ENCODE data around the gene PKDCC. TPM values are rescaled to one million over a fixed set of nuclear protein-coding genes. Genes with fewer than 3 reads are reported as not detected.

Gene PKDCC
- total and polyA plus RNA-seq, 2 of the 13 experiments (the other 11 are each of a cell fraction or from before 2014, with no cell fraction given), result 52.6 to 58.8 TPM

GRCh38 chr2:42050010-42050702 is 2.3 kb downstream of the PKDCC start (continued):
- TF ChIP-seq HOMEZ (CRISPR knock-in tag; IDR thresholded peaks at IDR 0.05; ENCODE audit: low read depth) (no peak), TEAD2 (CRISPR knock-in tag; IDR thresholded peaks at IDR 0.05) (no peak), ZNF598 (CRISPR knock-in tag; IDR thresholded peaks at IDR 0.05; ENCODE audit: borderline replicate concordance) (no peak), EHMT2 (IDR thresholded peaks at IDR 0.05; ENCODE audit: borderline replicate concordance, low read depth, low read length) (no peak), MAX (IDR thresholded peaks at IDR 0.05) (0 out of 2 replicates have a peak, but pooled peaks have one; percentile 9), FIP1L1 (IDR thresholded peaks at IDR 0.05; ENCODE audit: borderline replicate concordance, insufficient read depth, low read depth, low read length) (no peak), USF2 (IDR thresholded peaks at IDR 0.05; ENCODE audit: low read depth, low read length) (no peak), USF2 (CRISPR knock-in tag; IDR thresholded peaks at IDR 0.05; ENCODE audit: borderline replicate concordance) (0 out of 2 replicates have a peak, but pooled peaks have one; percentile 3), ARNT2 (CRISPR knock-in tag; IDR thresholded peaks at IDR 0.05; ENCODE audit: low read depth) (0 out of 2 replicates have a peak, but pooled peaks have one; percentile 6), NFE2L1 (CRISPR knock-in tag; IDR thresholded peaks at IDR 0.05; ENCODE audit: borderline replicate concordance) (no peak), ZSCAN29 (CRISPR knock-in tag; conservative IDR thresholded peaks at IDR 0.05) (no peak)

Data from HepG2 (cell line).